Suprapubic skin (tissue), 4 donors: ENCODE measurements around the gene ADAM11. TPM values are rescaled to one million over a fixed set of nuclear protein-coding genes. Genes with fewer than 3 reads are reported as not detected.

Experiments used
- DNase-seq, 2 donors: peaks; one replicate each; pipeline ENCODE4 v3.0.0-alpha.2; 2019; ENCODE audit warnings: low spot score in 2 of 2
- H3K27ac ChIP-seq: fragments of 200-600 bp; sonication (generic); one replicate; pipeline ENCODE4 v1.5.1; 2019
- H3K27me3 ChIP-seq: fragments of 200-600 bp; sonication (generic); one replicate; pipeline ENCODE4 v1.5.1; 2019
- H3K36me3 ChIP-seq: fragments of 200-600 bp; sonication (generic); one replicate; pipeline ENCODE4 v1.5.1; 2019
- H3K4me1 ChIP-seq: fragments of 200-600 bp; sonication (generic); one replicate; pipeline ENCODE4 v1.5.1; 2019
- H3K4me3 ChIP-seq: fragments of 200-600 bp; sonication (generic); one replicate; pipeline ENCODE4 v1.5.1; 2019; ENCODE audit warnings: mild to moderate bottlenecking
- H3K9me3 ChIP-seq: fragments of 200-600 bp; sonication (generic); one replicate; pipeline ENCODE4 v1.5.1; 2019
- EP300 ChIP-seq: sonication (generic); formaldehyde crosslinking; IDR thresholded peaks from one replicate; pipeline ENCODE4 v1.6.1; 2017; ENCODE audit warnings: antibody characterized with exemption
- POLR2A ChIP-seq, 2 donors: fragments of 450-650 bp; IDR thresholded peaks; one replicate each; pipeline ENCODE4 v1.6.1; 2017; ENCODE audit warnings: antibody characterized with exemption in 2 of 2, mild to moderate bottlenecking in 2 of 2, moderate library complexity in 2 of 2
- POLR2AphosphoS5 ChIP-seq, 3 donors: sonication (generic); formaldehyde crosslinking; IDR thresholded peaks; one replicate each; pipeline ENCODE4 v1.6.1; 2017; ENCODE audit warnings: antibody characterized with exemption in 3 of 3
- WGBS: methylation state at CpG from one replicate; pipeline ENCODE4 v1.1.5; 2018; 5-methylcytosine and 5-hydroxymethylcytosine counted together
- total RNA-seq, 4 donors: library from RNA; depleted of rRNA; stranded (reverse); fragments of >200 nt; gene quantifications; one replicate each; pipeline ENCODE4 v1.1.0, GENCODE V29; 2016
- TF ChIP-seq, protein P1 (sequence below), 2 donors: fragments of 200-600 bp in 1 of 2; fragments of 450-650 bp in 1 of 2; sonication (generic) in 1 of 2; IDR thresholded peaks; one replicate each; pipeline ENCODE4 v1.5.1; 2016 to 2019; ENCODE audit warnings: antibody characterized with exemption in 2 of 2, mild to moderate bottlenecking in 1 of 2, moderate library complexity in 1 of 2

Gene ADAM11
- total RNA-seq, 4 donors from 2014 or later: 0.98 to 1.5 (median 1.1) TPM

DNA sequence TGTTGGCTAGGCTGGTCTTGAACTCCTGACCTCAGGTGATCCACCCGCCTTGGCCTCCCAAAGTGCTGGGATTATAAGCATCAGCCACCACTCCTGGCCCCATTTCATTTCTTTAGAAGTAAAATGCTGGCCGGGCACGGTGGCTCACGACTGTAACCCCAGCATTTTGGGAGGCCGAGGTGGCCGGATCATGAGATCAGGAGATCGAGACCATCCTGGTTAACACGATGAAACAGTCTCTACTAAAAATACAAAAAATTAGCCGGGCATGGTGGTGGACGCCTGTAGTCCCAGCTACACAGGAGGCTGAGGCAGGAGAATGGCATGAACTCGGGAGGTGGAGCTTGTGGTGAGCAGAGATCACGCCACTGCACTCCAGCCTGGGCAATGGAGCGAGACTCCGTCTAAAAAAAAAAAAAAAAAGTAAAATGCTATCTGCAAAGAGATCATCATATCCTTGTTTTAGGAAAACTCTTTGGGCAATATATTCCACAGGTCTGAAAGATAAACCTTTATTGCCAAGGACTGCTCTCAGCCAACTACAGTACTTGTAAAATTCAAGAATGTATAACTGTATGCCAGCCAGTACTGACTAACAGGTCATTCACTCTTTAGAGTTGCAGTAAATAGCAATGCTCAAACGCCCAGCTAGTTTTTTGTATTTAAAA lies 67.5 kb downstream of the ADAM11 start:
- no peaks in the 10 kb centered on the region for H3K9me3 ChIP-seq
- H3K27ac ChIP-seq: no peak overlapping the region
- H3K4me3 ChIP-seq: no peak overlapping the region
- no peak for TF ChIP-seq EP300
- TF ChIP-seq POLR2A (IDR thresholded peaks at IDR 0.05): no peak
- H3K27me3 ChIP-seq: peaks cover 69% of the 10 kb centered on the region
- DNase-seq: peak in 1 of 2 donors; percentile 35
- H3K36me3 ChIP-seq: no peaks in the 10 kb centered on the region
- H3K4me1 ChIP-seq: peaks cover 17% of the 10 kb centered on the region
- 89% methylated on average over 15 of the region's 15 CpGs for WGBS

DNA sequence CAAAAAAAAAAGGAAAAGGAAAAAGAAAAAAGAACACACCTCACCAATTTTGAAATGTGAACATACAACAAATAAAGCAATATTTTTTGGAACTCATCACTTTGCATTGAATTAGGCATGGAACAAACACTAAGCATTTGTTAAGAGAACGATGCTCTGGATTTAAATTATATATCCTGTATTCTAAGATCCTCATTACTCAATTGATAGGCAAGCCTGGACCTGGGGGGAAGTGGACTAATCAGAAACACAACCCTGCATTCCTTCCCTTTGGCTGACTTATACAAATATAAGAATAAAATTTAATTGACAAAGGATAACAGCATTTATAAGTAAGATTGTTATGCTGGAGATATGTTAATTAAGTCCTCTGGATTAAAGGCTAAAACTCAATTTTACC lies 69.1 kb downstream of the ADAM11 start:
- Histone ChIP-seq H3K4me1 (peaks cover 17% of the 10 kb centered on the region), H3K36me3 (no peaks in the 10 kb centered on the region), H3K9me3 (no peaks in the 10 kb centered on the region), H3K27ac (no peak overlapping the region), H3K27me3 (peaks cover 84% of the 10 kb centered on the region), H3K4me3 (no peak overlapping the region)
- TF ChIP-seq EP300: no peak
- no peak for TF ChIP-seq POLR2A (IDR thresholded peaks at IDR 0.05)
- TF ChIP-seq POLR2AphosphoS5 (IDR thresholded peaks at IDR 0.05): no peak
- WGBS: 69% methylated on average over 1 of the region's 1 CpG
- DNase-seq: no peak

DNA sequence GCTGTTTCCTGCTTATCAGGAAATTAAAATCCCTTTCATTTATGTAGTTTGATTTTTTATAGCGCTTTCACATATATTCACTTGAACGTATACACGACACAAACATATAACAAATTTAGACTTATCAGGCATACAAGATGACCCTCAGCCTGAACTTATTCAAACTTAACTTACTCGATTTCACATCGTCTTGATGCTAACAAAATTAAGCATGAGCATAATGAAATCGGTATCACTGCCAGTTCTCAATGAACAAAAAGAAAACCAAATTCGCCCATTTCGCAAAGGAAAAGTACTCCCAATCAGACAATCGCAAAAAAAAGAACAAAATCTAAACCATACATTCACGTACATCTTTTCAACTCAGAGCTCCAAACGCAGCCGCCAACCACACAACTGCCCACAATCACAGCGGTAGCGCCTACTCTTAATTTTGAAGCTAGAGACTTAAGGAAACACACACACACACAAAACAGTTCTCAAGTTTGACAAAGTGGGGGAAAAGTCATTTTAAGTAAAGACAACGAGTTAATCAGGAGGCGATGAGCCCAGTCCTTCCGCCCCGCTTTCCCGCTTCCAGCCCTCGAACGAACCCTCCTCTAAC lies 70.2 kb downstream of the ADAM11 start:
- Histone ChIP-seq H3K4me1 (peaks cover 17% of the 10 kb centered on the region), H3K4me3 (peak overlapping the region; percentile 58), H3K27ac (peak overlapping the region; percentile 65), H3K27me3 (peaks cover 87% of the 10 kb centered on the region), H3K9me3 (no peaks in the 10 kb centered on the region), H3K36me3 (no peaks in the 10 kb centered on the region)
- no peak for TF ChIP-seq POLR2AphosphoS5 (IDR thresholded peaks at IDR 0.05)
- TF ChIP-seq POLR2A (IDR thresholded peaks at IDR 0.05): no peak
- TF ChIP-seq EP300: no peak
- TF ChIP-seq, protein P1, sequence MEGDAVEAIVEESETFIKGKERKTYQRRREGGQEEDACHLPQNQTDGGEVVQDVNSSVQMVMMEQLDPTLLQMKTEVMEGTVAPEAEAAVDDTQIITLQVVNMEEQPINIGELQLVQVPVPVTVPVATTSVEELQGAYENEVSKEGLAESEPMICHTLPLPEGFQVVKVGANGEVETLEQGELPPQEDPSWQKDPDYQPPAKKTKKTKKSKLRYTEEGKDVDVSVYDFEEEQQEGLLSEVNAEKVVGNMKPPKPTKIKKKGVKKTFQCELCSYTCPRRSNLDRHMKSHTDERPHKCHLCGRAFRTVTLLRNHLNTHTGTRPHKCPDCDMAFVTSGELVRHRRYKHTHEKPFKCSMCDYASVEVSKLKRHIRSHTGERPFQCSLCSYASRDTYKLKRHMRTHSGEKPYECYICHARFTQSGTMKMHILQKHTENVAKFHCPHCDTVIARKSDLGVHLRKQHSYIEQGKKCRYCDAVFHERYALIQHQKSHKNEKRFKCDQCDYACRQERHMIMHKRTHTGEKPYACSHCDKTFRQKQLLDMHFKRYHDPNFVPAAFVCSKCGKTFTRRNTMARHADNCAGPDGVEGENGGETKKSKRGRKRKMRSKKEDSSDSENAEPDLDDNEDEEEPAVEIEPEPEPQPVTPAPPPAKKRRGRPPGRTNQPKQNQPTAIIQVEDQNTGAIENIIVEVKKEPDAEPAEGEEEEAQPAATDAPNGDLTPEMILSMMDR (IDR thresholded peaks at IDR 0.05): no peak
- 9% methylated on average over 21 of the region's 21 CpGs for WGBS
- no peak for DNase-seq

DNA sequence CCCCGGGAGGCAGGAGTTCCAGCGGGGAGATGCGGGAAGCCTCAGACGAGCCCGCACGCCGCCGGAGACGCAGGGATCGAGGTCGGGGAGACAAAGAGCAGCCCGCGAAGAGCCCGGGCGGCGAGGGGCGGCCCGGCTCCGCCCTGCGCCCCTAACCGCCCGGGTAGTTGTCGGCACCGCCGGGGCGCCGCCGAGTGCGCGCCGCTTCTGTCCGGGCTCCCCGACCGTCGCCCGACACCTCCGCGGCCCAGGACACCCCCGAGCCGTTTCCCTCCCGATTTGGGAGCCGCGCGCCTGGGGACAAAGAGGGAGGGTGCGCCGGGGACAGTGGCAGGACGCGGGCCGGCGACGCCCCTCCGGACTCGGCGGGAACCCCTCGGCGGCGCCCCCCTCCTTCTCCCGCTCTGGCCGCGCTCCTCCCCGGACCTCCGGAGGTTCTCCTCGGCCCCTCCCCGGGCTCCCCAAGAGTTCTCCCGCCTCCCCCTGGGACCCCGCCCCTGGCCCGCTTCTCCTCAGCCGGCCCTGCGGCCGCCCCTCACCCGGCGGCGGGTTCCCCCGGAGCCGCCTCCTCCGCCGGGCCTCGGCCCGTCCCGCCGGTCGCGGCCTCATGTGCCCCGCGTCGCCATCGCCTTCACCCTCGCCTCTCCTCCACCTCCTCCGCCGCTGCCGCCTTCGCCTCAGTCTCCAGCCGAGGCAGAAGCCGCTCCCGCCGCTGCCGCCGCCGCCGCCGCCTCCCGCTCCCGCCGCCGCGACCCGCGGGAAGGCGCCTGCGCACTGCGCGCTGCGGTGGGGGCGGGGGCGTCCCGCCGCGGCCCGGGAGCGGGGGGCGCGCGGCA lies 71.0 kb downstream of the ADAM11 start, which contains the start of gene GJC1:
GJC1 (minus strand) TSS at position 765 of the 836 bp plus-strand sequence. CDS start 24,470 bp downstream, outside the sequence.
- H3K27me3 ChIP-seq: peaks cover 92% of the 10 kb centered on the region
- no peak for DNase-seq
- H3K9me3 ChIP-seq: no peaks in the 10 kb centered on the region
- TF ChIP-seq POLR2A (IDR thresholded peaks at IDR 0.05): no peak
- no peak for TF ChIP-seq POLR2AphosphoS5 (IDR thresholded peaks at IDR 0.05)
- no peak for TF ChIP-seq EP300
- TF ChIP-seq, protein P1 (IDR thresholded peaks at IDR 0.05): no peak
- peak within 1 kb of the TSS; percentile 58 for H3K4me3 ChIP-seq
- peak within 1 kb of the TSS; percentile 65 for H3K27ac ChIP-seq
- 0% methylated on average over 19 of the region's 123 CpGs for WGBS
- no peaks in the 10 kb centered on the region for H3K36me3 ChIP-seq
- peaks cover 17% of the 10 kb centered on the region for H3K4me1 ChIP-seq

DNA sequence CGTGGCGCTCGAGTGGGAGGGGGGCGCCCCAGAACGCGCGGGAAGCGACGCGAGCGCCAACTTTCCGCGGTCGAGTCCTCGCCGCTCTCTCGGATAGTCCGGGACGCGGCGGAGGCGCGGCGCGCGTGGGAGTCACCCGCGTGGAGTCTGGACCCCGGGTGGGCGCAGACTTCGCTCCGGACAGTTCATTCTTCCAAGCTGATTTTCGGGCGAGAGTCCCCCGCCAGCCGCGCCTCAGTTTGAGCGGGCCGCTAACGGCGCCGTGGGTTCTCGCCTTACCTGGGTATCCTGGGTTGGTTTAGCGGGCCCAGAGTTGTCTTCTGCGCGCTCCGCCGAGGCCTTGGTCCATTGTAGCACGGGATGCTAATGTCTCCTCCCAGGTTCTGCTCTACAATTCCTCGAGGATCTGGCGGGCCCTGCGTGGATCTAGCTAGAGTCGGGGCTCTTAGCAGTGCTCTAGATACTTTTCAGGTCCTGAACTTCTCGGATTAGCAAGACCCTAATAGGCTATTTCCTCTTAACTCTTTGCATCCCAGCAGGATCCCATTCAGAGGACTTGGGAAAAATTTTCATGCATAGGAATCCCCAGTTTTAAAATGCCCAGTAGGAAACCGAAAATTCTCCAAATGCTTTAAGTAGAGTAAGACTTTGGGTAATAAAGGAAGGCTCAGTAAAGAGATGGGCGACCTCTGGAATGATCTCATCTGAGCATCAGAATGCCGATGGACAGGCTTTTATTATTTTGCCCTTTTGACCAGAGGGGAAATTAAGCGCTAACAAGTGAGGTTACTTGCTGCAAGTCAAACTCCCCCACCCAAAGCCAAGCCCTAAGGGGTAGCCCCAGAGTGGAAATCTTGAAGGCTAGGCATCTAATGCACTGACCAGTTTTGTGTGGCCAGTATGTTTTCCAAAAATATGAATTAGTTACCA lies 71.8 kb downstream of the ADAM11 start:
- no peak for DNase-seq
- WGBS: 23% methylated on average over 15 of the region's 58 CpGs
- Histone ChIP-seq H3K4me1 (peaks cover 17% of the 10 kb centered on the region), H3K27ac (no peak overlapping the region), H3K27me3 (peaks cover 88% of the 10 kb centered on the region), H3K4me3 (peak overlapping the region; percentile 58), H3K9me3 (no peaks in the 10 kb centered on the region), H3K36me3 (no peaks in the 10 kb centered on the region)
- no peak for TF ChIP-seq EP300
- TF ChIP-seq POLR2AphosphoS5 (IDR thresholded peaks at IDR 0.05): no peak
- TF ChIP-seq POLR2A (IDR thresholded peaks at IDR 0.05): no peak
- TF ChIP-seq, protein P1 (IDR thresholded peaks at IDR 0.05): no peak
